ENCODE results near the gene C1QTNF2. TPM values are rescaled to one million over a fixed set of nuclear protein-coding genes. Genes with fewer than 3 reads are reported as not detected.

The C1QTNF2 gene
- total RNA-seq, 1 donor from 2014 or later = 1.4 TPM

- Histone ChIP-seq H3K36me3 (peaks cover 35% of the 10 kb centered on the region), H3K27me3 (ENCODE audit: low read depth) (no peaks in the 10 kb centered on the region), H3K4me1 (peaks cover 42% of the 10 kb centered on the region), H3K4me3 (peak within 1 kb of the TSS; percentile 73), H3K27ac (replicated peaks) (peak within 1 kb of the TSS; percentile 90), H3K9me3 (replicated peaks) (no peaks in the 10 kb centered on the region)
- peak; percentile 90 for DNase-seq
- intact Hi-C loops (cut with micrococcal nuclease) = loop anchor here (10.0 kb wide), 1 partner anchor 375 kb away; no protein-coding TSS in a partner anchor
- TF ChIP-seq CTCF (IDR thresholded peaks at IDR 0.05; ENCODE audit: borderline replicate concordance) = no peak
These were observed 29.3 kb upstream of the C1QTNF2 start, which contains the start of gene FAM200C for GRCh38 chr5:160399402-160400353. Gene FAM200C, minus strand, starts transcription at chr5:160400054. Its CDS starts 4,564 bp downstream, at chr5:160395490.

- Histone ChIP-seq H3K27me3 (ENCODE audit: low read depth) (no peaks in the 10 kb centered on the region), H3K27ac (replicated peaks) (peak overlapping the region; percentile 90), H3K4me3 (peak overlapping the region; percentile 73), H3K9me3 (replicated peaks) (no peaks in the 10 kb centered on the region), H3K4me1 (peaks cover 42% of the 10 kb centered on the region), H3K36me3 (peaks cover 26% of the 10 kb centered on the region)
- no peak for TF ChIP-seq CTCF (IDR thresholded peaks at IDR 0.05; ENCODE audit: borderline replicate concordance)
- intact Hi-C loops (cut with micrococcal nuclease) = loop anchor here (10.0 kb wide), 1 partner anchor 374 kb away; no protein-coding TSS in a partner anchor
- DNase-seq = no peak
These were observed 28.4 kb upstream of the C1QTNF2 start for GRCh38 chr5:160398806-160399205.

- intact Hi-C loops (cut with micrococcal nuclease) = loop anchor here (10.0 kb wide), 1 partner anchor 373 kb away; no protein-coding TSS in a partner anchor
- Histone ChIP-seq H3K9me3 (replicated peaks) (no peaks in the 10 kb centered on the region), H3K4me3 (no peak overlapping the region), H3K27ac (replicated peaks) (no peak overlapping the region), H3K27me3 (ENCODE audit: low read depth) (no peaks in the 10 kb centered on the region), H3K36me3 (peaks cover 13% of the 10 kb centered on the region), H3K4me1 (peaks cover 54% of the 10 kb centered on the region)
- no peak for DNase-seq
- no peak for TF ChIP-seq CTCF (IDR thresholded peaks at IDR 0.05; ENCODE audit: borderline replicate concordance)
These were observed 27.1 kb upstream of the C1QTNF2 start for GRCh38 chr5:160397492-160397891.

- Histone ChIP-seq H3K36me3 (no peaks in the 10 kb centered on the region), H3K9me3 (replicated peaks) (no peaks in the 10 kb centered on the region), H3K27ac (replicated peaks) (no peak overlapping the region), H3K4me1 (peaks cover 50% of the 10 kb centered on the region), H3K27me3 (ENCODE audit: low read depth) (no peaks in the 10 kb centered on the region), H3K4me3 (no peak overlapping the region)
- TF ChIP-seq CTCF (IDR thresholded peaks at IDR 0.05; ENCODE audit: borderline replicate concordance) = no peak
- intact Hi-C loops (cut with micrococcal nuclease) = loop anchor here (10.0 kb wide), 1 partner anchor 370 kb away; no protein-coding TSS in a partner anchor
- DNase-seq = no peak
These were observed 24.7 kb upstream of the C1QTNF2 start for GRCh38 chr5:160395111-160395510.

- no peak overlapping the region for H3K4me3 ChIP-seq
- peaks cover 12% of the 10 kb centered on the region for H3K4me1 ChIP-seq
- H3K27me3 ChIP-seq (ENCODE audit: low read depth) = no peaks in the 10 kb centered on the region
- TF ChIP-seq CTCF (IDR thresholded peaks at IDR 0.05; ENCODE audit: borderline replicate concordance) = peak; percentile 66
- DNase-seq = no peak
- intact Hi-C loops (cut with micrococcal nuclease) = loop anchor here (10.0 kb wide), 1 partner anchor 366 kb away; no protein-coding TSS in a partner anchor
- H3K9me3 ChIP-seq (replicated peaks) = peaks cover 19% of the 10 kb centered on the region
- H3K36me3 ChIP-seq = no peaks in the 10 kb centered on the region
- H3K27ac ChIP-seq (replicated peaks) = no peak overlapping the region
These were observed 20.6 kb upstream of the C1QTNF2 start for GRCh38 chr5:160390787-160391696.

Measured in left ventricle myocardium inferior (tissue), 1 donor.